ENCODE results near the gene OOSP1. TPM values are rescaled to one million over a fixed set of nuclear protein-coding genes. Genes with fewer than 3 reads are reported as not detected.

OOSP1 gene
- polyA plus RNA-seq, 1 donor (not counting 4 experiments of a cell fraction or from before 2014, with no cell fraction given), result not detected

GRCh38 chr11:59943997-59944714 lies 5.9 kb downstream of the OOSP1 start:
- dilution Hi-C loops (cut with MboI; ENCODE audit: extremely low pct_ligation_motif_present, low sequenced_read_pairs), result no loop called here
- Histone ChIP-seq H2AFZ (ENCODE audit: control insufficient read depth, low read length) (no peak overlapping the region), H3K9me3 (ENCODE audit: control insufficient read depth, low read depth, low read length) (no peaks in the 10 kb centered on the region), H3K27me3 (ENCODE audit: control insufficient read depth, extremely low read depth, insufficient read depth, low read length) (no peaks in the 10 kb centered on the region), H3K9ac (ENCODE audit: control insufficient read depth, extremely low read depth, insufficient read depth, low read length) (no peak overlapping the region), H3K9me1 (ENCODE audit: control insufficient read depth, extremely low read depth, insufficient read depth, low read length) (no peaks in the 10 kb centered on the region), H4K20me1 (ENCODE audit: control insufficient read depth, extremely low read depth, insufficient read depth, low read length) (no peaks in the 10 kb centered on the region), H3K4me1 (ENCODE audit: control insufficient read depth, extremely low read depth, insufficient read depth, low read length) (no peaks in the 10 kb centered on the region), H3K4me2 (ENCODE audit: control insufficient read depth, extremely low read depth, insufficient read depth, low read depth, low read length) (no peak overlapping the region), H3K79me2 (ENCODE audit: control insufficient read depth, insufficient read depth, low read length) (no peaks in the 10 kb centered on the region), H3K36me3 (ENCODE audit: control insufficient read depth in 2 of 2, extremely low read depth in 1 of 2, insufficient read depth in 2 of 2, low read length in 2 of 2) (no peaks in the 10 kb centered on the region), H3K4me3 (ENCODE audit: control insufficient read depth in 2 of 3, extremely low read depth in 1 of 3, insufficient read depth in 2 of 3, low read depth in 1 of 3, low read length in 3 of 3) (no peak overlapping the region), H3K27ac (ENCODE audit: control insufficient read depth, insufficient read depth, low read length) (no peak overlapping the region)
- FAIRE-seq (no peak), DNase-seq (ENCODE audit: low read depth, low spot score) (no peak)
- TF ChIP-seq EZH2 (IDR thresholded peaks at IDR 0.05; ENCODE audit: low read length) (no peak), CTCF (optimal IDR thresholded peaks at IDR 0.05 in 1 of 3, IDR thresholded peaks at IDR 0.05 in 1 of 3, conservative IDR thresholded peaks at IDR 0.05 in 1 of 3; ENCODE audit: extremely low read depth in 1 of 3, insufficient read depth in 2 of 3, low read length in 3 of 3) (no peak)

DNA sequence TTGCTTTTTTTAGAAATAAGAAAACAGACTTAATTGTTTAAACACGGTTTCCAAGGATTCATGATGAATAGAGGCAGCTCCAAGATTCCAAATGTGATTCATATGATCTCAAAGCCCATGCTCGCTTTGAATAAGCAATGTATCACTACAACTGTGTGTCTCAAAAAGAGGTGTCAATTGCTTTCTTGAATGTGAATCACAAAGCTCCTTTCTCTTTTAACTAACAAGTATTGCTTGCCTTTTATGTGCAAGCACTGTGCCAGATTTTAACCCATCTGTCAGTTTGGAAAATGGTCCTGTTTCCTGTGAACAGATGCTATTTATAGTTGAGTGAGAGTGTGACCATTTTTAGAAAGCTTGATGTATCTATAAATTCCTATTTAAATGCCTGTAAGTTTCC lies 6.5 kb downstream of the OOSP1 start:
- no peaks in the 10 kb centered on the region for H3K36me3 ChIP-seq (ENCODE audit: control insufficient read depth in 2 of 2, extremely low read depth in 1 of 2, insufficient read depth in 2 of 2, low read length in 2 of 2)
- no peak overlapping the region for H3K4me2 ChIP-seq (ENCODE audit: control insufficient read depth, extremely low read depth, insufficient read depth, low read depth, low read length)
- H4K20me1 ChIP-seq (ENCODE audit: control insufficient read depth, extremely low read depth, insufficient read depth, low read length), result no peaks in the 10 kb centered on the region
- no peak overlapping the region for H3K27ac ChIP-seq (ENCODE audit: control insufficient read depth, insufficient read depth, low read length)
- no peaks in the 10 kb centered on the region for H3K9me3 ChIP-seq (ENCODE audit: control insufficient read depth, low read depth, low read length)
- dilution Hi-C loops (cut with MboI; ENCODE audit: extremely low pct_ligation_motif_present, low sequenced_read_pairs), result no loop called here
- H3K79me2 ChIP-seq (ENCODE audit: control insufficient read depth, insufficient read depth, low read length), result no peaks in the 10 kb centered on the region
- DNase-seq (ENCODE audit: low read depth, low spot score) (no peak), FAIRE-seq (no peak)
- no peak overlapping the region for H3K9ac ChIP-seq (ENCODE audit: control insufficient read depth, extremely low read depth, insufficient read depth, low read length)
- no peaks in the 10 kb centered on the region for H3K27me3 ChIP-seq (ENCODE audit: control insufficient read depth, extremely low read depth, insufficient read depth, low read length)
- no peaks in the 10 kb centered on the region for H3K4me1 ChIP-seq (ENCODE audit: control insufficient read depth, extremely low read depth, insufficient read depth, low read length)
- no peak overlapping the region for H2AFZ ChIP-seq (ENCODE audit: control insufficient read depth, low read length)
- no peak overlapping the region for H3K4me3 ChIP-seq (ENCODE audit: control insufficient read depth in 2 of 3, extremely low read depth in 1 of 3, insufficient read depth in 2 of 3, low read depth in 1 of 3, low read length in 3 of 3)
- H3K9me1 ChIP-seq (ENCODE audit: control insufficient read depth, extremely low read depth, insufficient read depth, low read length), result no peaks in the 10 kb centered on the region
- TF ChIP-seq CTCF (optimal IDR thresholded peaks at IDR 0.05 in 1 of 3, IDR thresholded peaks at IDR 0.05 in 1 of 3, conservative IDR thresholded peaks at IDR 0.05 in 1 of 3; ENCODE audit: extremely low read depth in 1 of 3, insufficient read depth in 2 of 3, low read length in 3 of 3) (no peak), EZH2 (IDR thresholded peaks at IDR 0.05; ENCODE audit: low read length) (no peak)

Measured in keratinocyte (primary cell).